ENCODE measurements around the gene GPHN. TPM values are rescaled to one million over a fixed set of nuclear protein-coding genes. Genes with fewer than 3 reads are reported as not detected.

The GPHN gene
- total and polyA plus RNA-seq, 2 of the 8 experiments (the other 6 are each of a cell fraction or from before 2014, with no cell fraction given) = 6.0 to 16.0 TPM

GRCh38 chr14:66508547-66508845 lies 549 bp downstream of the GPHN start:
- no peak overlapping the region for H3K4ac ChIP-seq (replicated peaks; ENCODE audit: insufficient read length, low read depth, low read length)
- no peak overlapping the region for H3K23ac ChIP-seq (ENCODE audit: insufficient read length)
- peaks cover 0 to 3% (median 0%) of the 10 kb centered on the region in 4 experiments; a peak in 2 of 7 replicates for H3K4me1 ChIP-seq (replicated peaks in 1 of 4; ENCODE audit: control insufficient read depth in 3 of 4, insufficient read depth in 4 of 4, low read length in 3 of 4)
- no peak overlapping the region for H2BK15ac ChIP-seq (ENCODE audit: low read length)
- peak overlapping the region; percentile 3 for H3K56ac ChIP-seq (replicated peaks; ENCODE audit: insufficient read length, low read depth, low read length)
- H3K36me3 ChIP-seq (ENCODE audit: control insufficient read depth in 2 of 4, insufficient read depth in 4 of 4, low read length in 3 of 4) = no peaks in the 10 kb centered on the region
- H4K20me1 ChIP-seq (replicated peaks in 1 of 2; ENCODE audit: control insufficient read depth in 1 of 2, insufficient read depth in 2 of 2, low read length in 2 of 2) = peaks cover 3 to 4% of the 10 kb centered on the region in 2 experiments
- POLR2A ChIA-PET (ENCODE audit: partially characterized antibody) = interaction anchor here (1.1 to 1.5 kb wide), 3 partner anchors 10 to 54 kb away, joined by 3 to 4 read pairs (median 3); no protein-coding TSS in a partner anchor
- H3K18ac ChIP-seq (ENCODE audit: extremely low read depth, low read length) = peak overlapping the region; percentile 92
- 0% methylated on average over 4 of the region's 19 CpGs; no CpG with 5 or more reads in 1 of the 2 experiments for WGBS, 2 experiments (ENCODE audit: extremely low coverage in 1 of 2, insufficient coverage in 1 of 2, insufficient read length in 1 of 2, insufficient replicate concordance in 2 of 2, low coverage in 1 of 2, low lambda C conversion rate in 2 of 2, missing lambda C conversion rate in 1 of 2)
- H2BK20ac ChIP-seq (ENCODE audit: low read length) = no peak overlapping the region
- H2BK5ac ChIP-seq (ENCODE audit: low read depth, low read length) = 0 out of 2 replicates have a peak overlapping the region, but pooled peaks have one; percentile 89
- H2AK5ac ChIP-seq (ENCODE audit: low read depth, low read length) = no peak overlapping the region
- H3K14ac ChIP-seq (ENCODE audit: insufficient read length) = no peak overlapping the region
- H3K9ac ChIP-seq (replicated peaks in 1 of 4; ENCODE audit: extremely low read depth in 1 of 4, low read depth in 3 of 4, low read length in 3 of 4) = peak overlapping the region; percentile 46 to 84 (median 70); a peak in 4 of 7 replicates
- CTCF ChIA-PET (ENCODE audit: partially characterized antibody) = interaction anchor here (1.2 kb wide), 2 partner anchors 16 to 851 kb away, joined by 3 to 4 read pairs; partner anchors contain the start of gene ATP6V1D
- H3K23me2 ChIP-seq (ENCODE audit: low read depth, low read length) = peaks cover 13% of the 10 kb centered on the region
- no peak overlapping the region; the same call in 1 of the 2 replicates for H3K27ac ChIP-seq (ENCODE audit: low read depth, low read length)
- no peaks in the 10 kb centered on the region for H3K79me1 ChIP-seq (ENCODE audit: low read depth, low read length)
- H2AFZ ChIP-seq (ENCODE audit: low read length) = peak overlapping the region; percentile 91
- peak overlapping the region; percentile 85 to 87 for H3K4me2 ChIP-seq (ENCODE audit: insufficient read depth in 1 of 2, low read depth in 2 of 2, low read length in 2 of 2)
- peak overlapping the region; percentile 79 for H4K5ac ChIP-seq (ENCODE audit: insufficient read length, low read depth, low read length)
- H3K9me3 ChIP-seq (ENCODE audit: insufficient read depth in 2 of 2, low read depth in 1 of 2, low read length in 1 of 2) = no peaks in the 10 kb centered on the region
- peaks cover 0 to 11% (median 5%) of the 10 kb centered on the region in 4 experiments; a peak in 4 of 7 replicates for H3K27me3 ChIP-seq (replicated peaks in 1 of 4; ENCODE audit: control insufficient read depth in 3 of 4, extremely low read depth in 1 of 4, insufficient read depth in 3 of 4, low read length in 3 of 4)
- H4K91ac ChIP-seq (replicated peaks; ENCODE audit: insufficient read length, low read length) = peak overlapping the region; percentile 81
- FAIRE-seq = no peak
- peaks cover 0 to 44% of the 10 kb centered on the region in 2 experiments for H3K79me2 ChIP-seq (ENCODE audit: control insufficient read depth in 1 of 2, insufficient read depth in 2 of 2, low read length in 2 of 2)
- no peak overlapping the region; the same call in 1 of the 2 replicates for H4K8ac ChIP-seq (ENCODE audit: extremely low read depth, insufficient read depth, low read length)
- peak overlapping the region; percentile 82 to 96 (median 91) for H3K4me3 ChIP-seq (ENCODE audit: extremely low read depth in 1 of 4, insufficient read depth in 2 of 4, low read depth in 3 of 4, low read length in 4 of 4)
- no peak for DNase-seq (ENCODE audit: low read depth in 1 of 2, low spot score in 2 of 2)
- H2BK12ac ChIP-seq (ENCODE audit: low read depth, low read length) = no peak overlapping the region
- H2BK120ac ChIP-seq (replicated peaks; ENCODE audit: low read depth, low read length) = no peak overlapping the region
- TF ChIP-seq CBX8 (IDR thresholded peaks at IDR 0.05; ENCODE audit: borderline replicate concordance, low read depth, low read length) (no peak), RFX5 (IDR thresholded peaks at IDR 0.05; ENCODE audit: borderline replicate concordance, low read depth, low read length) (no peak), KDM1A (IDR thresholded peaks at IDR 0.05; ENCODE audit: borderline replicate concordance, low read length) (no peak), CHD2 (IDR thresholded peaks at IDR 0.05; ENCODE audit: low read length) (no peak), RAD21 (IDR thresholded peaks at IDR 0.05 in 1 of 2, conservative IDR thresholded peaks at IDR 0.05 in 1 of 2; ENCODE audit: low read depth in 2 of 2, low read length in 2 of 2) (no peak), ASH2L (IDR thresholded peaks at IDR 0.05; ENCODE audit: low read length) (peak; percentile 46), BCL11A (IDR thresholded peaks at IDR 0.05; ENCODE audit: low read depth in 2 of 2, low read length in 2 of 2) (no peak), CEBPB (IDR thresholded peaks at IDR 0.05; ENCODE audit: low read depth, low read length) (no peak), CTCF (IDR thresholded peaks at IDR 0.05; ENCODE audit: control extremely low read depth in 1 of 3, insufficient read depth in 1 of 3, low read depth in 1 of 3, low read length in 3 of 3) (no peak), NANOG (IDR thresholded peaks at IDR 0.05; ENCODE audit: insufficient read depth, low read depth, low read length, poor library complexity, severe bottlenecking) (no peak), BRCA1 (IDR thresholded peaks at IDR 0.05; ENCODE audit: low read depth, low read length) (no peak)

Data from H1 (cell line).